Tibial nerve (tissue), 3 donors: ENCODE results near the gene MBD3L5.
"Not testable (repeated sequence)": the region's sequence is repeated elsewhere in the genome, so short reads cannot be mapped to it uniquely, and the experiment has no call there.

Experiments
- POLR2A ChIP-seq, 2 donors: fragments of 450-650 bp; IDR thresholded peaks; one replicate each; pipeline ENCODE4 v1.6.1; 2017; ENCODE audit warnings: antibody characterized with exemption in 2 of 2, mild to moderate bottlenecking in 2 of 2, moderate library complexity in 2 of 2
- TF ChIP-seq, protein P1 (sequence below), 5 experiments: fragments of 200-600 bp in 3 of 5; fragments of 450-650 bp in 2 of 5; sonication (generic) in 3 of 5; IDR thresholded peaks; one replicate each; pipeline ENCODE4 v1.5.1; 2016 to 2019; ENCODE audit warnings: antibody characterized with exemption in 5 of 5, mild to moderate bottlenecking in 3 of 5, moderate library complexity in 2 of 5

GRCh38 chr19:7051421-7051820, 21.0 kb downstream of the MBD3L5 start:
- TF ChIP-seq, protein P1, sequence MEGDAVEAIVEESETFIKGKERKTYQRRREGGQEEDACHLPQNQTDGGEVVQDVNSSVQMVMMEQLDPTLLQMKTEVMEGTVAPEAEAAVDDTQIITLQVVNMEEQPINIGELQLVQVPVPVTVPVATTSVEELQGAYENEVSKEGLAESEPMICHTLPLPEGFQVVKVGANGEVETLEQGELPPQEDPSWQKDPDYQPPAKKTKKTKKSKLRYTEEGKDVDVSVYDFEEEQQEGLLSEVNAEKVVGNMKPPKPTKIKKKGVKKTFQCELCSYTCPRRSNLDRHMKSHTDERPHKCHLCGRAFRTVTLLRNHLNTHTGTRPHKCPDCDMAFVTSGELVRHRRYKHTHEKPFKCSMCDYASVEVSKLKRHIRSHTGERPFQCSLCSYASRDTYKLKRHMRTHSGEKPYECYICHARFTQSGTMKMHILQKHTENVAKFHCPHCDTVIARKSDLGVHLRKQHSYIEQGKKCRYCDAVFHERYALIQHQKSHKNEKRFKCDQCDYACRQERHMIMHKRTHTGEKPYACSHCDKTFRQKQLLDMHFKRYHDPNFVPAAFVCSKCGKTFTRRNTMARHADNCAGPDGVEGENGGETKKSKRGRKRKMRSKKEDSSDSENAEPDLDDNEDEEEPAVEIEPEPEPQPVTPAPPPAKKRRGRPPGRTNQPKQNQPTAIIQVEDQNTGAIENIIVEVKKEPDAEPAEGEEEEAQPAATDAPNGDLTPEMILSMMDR (IDR thresholded peaks at IDR 0.05) = not testable (repeated sequence)
- not testable (repeated sequence) for TF ChIP-seq POLR2A (IDR thresholded peaks at IDR 0.05)
